Cerebellar cortex (tissue), 1 donor: ENCODE data around the gene CTIF.
A peak's percentile ranks its signal among the peaks of the same experiment; 100 is the strongest.

Experiments used
- DNase-seq: peaks from one replicate; pipeline ENCODE4 v3.0.0-alpha.2; 2015; ENCODE audit warnings: low spot score

CTIF gene

DNA sequence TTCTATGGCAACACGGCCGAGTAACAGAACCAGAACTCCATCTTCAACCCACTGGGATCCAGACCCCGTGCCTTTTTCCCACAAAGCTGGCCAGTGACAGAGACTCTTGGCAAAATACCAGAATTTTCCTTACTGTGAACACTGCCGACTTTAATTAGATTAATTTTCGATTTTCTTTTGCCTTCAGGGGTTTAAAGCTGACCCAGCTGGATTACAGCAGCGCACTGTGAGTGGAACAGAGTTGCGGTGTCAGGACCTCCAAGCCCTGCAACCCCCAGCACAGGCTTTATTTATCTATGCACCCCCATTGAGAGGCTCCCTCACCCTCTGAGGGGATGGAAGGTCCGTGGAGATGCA is 36.4 kb downstream of the CTIF start:
- DNase-seq, result no peak

DNA sequence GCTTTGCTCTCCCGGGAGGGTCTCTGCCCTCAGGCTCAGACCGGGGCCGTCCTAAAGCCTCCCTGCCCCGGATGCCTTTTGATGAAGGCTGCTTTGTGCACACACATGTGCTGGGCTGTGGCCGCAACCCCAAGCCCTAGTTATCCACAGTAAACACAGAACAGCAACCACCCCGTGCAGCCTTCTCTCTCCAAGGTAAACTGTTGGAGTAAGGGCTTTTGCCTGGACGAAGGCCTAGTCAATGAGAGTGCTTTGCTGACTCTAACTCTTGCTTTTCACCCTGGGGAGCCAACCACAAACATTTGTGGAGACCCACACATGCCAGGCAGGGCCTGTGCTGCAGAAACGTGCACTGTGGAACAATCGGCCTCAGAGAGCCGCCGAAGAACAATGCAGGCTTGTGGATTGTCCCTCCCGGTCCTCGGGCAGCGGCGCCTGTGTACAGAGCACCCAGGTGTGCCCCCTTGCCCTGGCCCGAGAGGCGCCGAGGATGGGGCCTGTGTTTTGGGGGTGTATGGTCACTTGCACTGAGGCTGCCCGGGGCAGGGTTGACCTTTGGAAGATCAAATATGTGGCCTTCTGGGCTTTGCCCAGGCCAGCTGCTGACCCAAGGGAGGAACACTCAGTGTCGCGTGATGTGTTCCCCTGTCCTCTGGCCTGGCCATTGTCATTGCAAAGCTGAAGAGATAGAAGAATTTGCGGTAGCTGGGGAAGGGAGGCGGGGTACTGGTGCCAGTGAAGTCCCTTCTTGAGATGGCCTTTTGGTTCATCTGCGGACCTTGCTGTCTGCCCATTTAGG is 37.0 kb downstream of the CTIF start:
- no peak for DNase-seq

DNA sequence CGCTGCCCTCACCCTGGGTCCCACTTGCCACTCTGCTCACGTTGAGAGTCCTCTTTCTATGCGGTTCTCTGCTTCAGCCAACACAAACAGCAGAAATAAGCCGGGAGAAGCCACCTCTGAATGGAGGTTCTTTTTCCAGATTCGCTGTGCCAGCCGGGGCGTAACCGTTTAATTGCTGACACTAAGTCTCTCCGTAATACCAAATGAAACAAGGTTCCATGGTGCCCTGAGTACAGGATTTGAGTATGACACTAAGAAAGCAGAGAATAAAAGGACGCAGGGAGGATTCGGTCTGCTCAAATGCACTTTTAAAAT is 37.6 kb downstream of the CTIF start:
- no peak for DNase-seq

DNA sequence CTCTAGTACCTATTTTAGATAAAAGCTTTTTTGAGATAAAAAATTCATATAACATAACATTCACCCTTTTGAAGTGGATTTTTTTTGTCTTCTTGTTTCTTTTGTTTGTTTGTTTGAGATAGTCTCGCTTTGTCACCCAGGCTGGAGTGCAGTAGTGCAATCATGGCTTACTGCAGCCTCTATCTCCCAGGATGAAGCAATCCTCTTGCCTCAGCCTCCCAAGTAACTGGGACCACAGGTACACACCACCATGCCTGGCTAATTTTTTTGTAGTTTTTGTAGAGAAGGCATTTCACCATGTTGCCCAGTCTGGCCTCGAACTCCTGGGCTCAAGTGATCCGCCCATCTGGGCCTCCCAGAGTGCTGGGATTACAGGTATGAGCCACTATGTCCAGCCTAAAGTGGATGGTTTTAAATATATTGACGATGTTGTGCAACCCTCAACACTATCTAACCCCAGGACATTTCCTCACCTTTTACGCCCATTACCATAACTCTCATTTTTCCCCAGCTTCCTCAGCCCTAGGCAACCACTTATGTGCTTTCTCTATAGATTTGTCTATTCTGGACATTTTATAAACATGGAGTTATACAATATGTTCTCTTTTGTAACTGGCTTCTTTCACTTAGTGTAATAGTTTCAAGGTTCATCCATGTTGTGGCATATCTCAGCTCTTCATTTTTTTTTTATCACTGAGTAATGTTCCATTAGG is 38.8 kb downstream of the CTIF start:
- DNase-seq, result no peak

DNA sequence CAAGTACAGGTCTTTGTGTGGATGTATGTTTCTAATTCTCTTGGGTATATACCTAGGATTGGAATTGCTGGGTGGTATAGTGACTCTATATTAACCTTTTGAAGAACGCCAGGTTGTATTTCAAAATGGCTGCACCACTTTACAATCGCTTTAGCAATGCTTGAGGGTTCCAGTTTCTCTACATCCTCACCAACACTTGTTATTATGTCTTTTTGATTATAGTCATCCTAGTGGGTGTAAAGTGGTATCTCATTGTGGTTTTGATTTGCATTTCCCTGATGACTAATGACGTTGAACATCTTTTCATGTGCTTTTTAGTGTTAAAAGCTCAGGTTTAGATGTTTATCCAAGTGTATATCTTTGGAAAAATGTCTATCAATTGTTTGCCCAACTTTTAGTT is 39.5 kb downstream of the CTIF start:
- DNase-seq, result no peak

DNA sequence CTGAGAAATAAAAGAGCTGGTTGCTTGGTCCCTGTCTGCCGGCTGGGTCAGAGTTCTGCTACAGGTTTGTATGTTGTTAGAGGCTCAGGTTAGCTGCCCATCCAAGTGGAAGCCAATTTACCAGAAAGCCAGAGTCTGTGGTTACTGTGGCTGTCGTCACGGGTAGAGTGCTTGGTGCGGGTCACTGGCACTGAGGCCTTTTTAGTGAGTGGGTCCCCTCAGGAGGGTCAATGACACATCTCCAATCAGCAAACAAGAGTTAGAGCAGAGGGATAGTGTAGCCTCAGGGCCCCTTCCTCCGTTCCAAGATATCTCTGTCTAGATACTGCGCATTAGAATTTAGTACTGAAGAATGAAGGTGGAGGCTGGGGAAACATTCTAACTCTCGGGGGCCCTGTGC is 41.2 kb downstream of the CTIF start:
- no peak for DNase-seq

DNA sequence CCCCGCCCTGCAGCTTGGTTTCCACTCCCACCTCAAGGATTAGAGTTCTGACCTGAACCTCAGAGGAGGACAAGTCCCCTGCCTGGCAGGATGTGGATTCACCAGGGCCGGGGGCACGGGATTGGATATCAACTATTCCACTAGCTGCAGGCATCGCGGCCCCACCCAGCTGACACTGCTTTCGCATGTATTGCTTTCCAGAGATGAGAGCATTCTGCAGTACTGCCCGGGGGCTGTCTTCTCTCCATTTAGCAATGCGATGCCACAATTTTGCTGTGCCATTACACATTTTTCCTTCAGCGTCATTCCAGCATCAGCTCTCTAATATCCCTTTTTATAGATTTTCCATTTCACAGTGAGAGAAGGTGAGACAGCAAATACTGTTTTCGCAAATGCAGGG is 42.0 kb downstream of the CTIF start:
- no peak for DNase-seq

DNA sequence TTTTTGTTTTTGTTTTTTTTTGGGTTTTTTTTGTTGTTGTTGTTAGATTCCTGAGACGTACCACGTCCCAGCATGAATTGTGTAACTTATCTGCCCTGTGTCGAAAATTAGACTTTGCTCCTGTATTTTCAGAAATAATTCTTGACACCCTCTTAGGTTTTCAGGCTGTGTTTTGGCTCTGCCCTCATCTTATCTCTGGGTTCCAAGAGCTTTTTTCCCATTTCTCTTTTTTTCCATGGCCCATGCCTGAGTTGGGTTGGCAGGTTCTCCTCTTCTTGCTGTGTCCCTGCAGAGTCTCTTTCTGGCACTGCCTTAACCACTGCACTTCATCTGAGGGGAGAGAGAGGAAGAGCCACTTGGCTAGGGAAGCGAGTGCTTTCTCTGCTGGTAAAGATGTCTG is 42.4 kb downstream of the CTIF start:
- peak; percentile 87 for DNase-seq

DNA sequence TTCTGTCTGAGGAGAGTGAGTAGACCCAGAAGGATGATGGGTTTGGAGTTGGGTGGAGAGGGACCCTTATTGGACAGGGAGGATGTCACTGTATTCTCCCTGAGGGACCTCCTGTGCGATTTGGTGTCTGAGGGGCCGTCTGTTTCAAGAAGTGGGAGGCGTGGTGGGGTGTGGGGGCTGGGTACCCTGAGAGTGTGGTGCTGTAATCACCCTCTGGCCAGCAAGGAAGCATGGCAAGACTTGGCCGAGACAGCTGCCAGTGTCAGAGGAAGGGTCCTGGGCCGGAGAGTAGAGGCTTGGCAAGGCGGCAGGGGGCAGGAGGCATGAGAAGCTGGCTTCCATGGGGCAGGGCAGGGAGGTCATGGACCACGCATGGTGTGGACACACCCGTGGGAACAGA is 43.1 kb downstream of the CTIF start:
- DNase-seq, result no peak

DNA sequence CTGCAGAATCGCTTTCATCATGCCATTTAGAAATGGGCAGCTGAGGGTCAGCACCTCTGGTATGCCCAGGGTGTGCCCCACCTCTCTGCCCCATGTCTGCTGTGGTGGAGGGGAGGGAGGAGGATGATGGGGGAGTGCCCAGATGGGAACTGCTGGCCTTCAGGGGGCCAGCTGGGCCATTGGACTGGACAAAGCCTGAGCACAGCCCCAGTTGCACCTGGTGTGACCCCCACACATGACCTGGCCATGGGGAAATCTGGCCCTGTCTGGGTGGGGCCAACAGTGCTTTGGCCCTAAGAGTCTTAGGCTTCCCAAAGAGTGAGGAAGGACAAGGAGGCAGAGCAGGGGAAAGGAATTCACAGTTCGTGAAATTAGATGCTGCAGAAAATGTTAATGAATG is 44.1 kb downstream of the CTIF start:
- no peak for DNase-seq

DNA sequence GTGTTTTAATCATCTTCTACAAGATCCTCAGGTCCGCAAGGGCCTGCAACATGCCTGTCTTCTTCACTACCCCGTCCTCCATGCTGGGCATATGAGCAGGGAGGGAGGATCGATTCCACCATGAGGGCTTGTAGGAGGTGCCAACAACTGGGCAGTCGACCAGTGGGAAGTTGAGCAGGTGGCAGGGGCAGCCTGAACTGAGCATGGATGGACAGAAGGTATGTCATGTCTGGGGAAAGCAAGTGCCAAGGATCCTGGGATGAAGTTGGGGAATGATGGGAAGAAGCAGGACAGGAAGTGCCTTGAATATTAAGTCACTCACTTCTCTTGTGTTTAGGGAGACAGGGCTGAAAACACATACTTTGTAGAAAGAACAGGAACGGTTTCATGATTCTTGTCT is 44.7 kb downstream of the CTIF start:
- DNase-seq, result peak; percentile 88

DNA sequence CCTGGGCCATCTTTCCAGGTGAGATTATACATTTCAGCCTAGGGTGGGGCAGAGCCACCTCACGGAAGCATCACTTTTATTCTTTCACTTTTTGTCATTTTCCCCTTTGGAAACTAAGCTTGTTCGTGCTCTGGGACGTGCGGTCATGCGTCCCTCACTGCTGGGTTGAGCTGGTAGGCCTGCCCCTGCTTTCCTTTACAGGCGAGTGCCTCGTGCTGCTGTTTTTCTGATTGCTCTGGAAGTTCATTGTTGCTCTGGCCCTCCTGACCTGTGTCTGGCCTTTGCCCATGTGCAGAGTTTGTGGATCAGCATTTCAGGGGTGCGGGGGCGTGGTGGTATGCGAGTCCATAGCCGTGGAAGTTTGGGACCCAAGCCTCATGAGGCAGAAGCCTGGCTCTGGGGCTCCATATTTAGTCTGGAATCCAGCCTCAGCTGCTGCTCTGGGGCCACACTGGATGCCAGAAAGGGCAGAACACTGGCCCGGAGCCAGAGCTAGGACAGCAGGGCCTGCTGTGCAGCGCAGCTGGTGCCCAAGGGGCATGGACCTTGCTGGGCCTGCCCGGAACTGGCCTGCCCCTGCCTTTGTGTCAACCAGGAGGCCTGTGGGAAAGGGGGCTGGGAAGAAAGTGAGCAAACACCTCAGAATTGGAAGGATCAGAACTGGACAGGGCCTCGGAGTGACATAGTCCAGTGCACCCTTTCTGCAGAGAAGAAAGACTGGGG is 51.1 kb downstream of the CTIF start:
- no peak for DNase-seq

DNA sequence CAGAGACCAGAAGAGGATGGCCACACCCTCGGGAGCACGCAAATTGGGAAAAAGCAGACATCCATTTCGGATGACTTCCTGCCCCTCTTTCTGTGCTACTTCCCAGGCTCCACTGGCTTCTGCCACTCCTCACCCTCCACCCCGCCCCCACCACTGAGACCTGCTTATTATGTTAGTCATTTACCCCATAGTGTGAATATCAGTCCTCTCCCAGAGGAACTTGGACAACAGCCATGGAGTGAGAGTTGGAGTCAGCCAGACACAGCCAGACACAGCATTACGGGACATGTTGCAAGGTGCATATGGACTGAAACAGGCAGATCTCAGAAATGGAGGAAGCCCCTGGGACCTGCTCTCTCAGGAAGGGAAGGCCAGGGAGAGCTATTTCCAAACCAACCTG is 51.8 kb downstream of the CTIF start:
- DNase-seq, result peak; percentile 51

DNA sequence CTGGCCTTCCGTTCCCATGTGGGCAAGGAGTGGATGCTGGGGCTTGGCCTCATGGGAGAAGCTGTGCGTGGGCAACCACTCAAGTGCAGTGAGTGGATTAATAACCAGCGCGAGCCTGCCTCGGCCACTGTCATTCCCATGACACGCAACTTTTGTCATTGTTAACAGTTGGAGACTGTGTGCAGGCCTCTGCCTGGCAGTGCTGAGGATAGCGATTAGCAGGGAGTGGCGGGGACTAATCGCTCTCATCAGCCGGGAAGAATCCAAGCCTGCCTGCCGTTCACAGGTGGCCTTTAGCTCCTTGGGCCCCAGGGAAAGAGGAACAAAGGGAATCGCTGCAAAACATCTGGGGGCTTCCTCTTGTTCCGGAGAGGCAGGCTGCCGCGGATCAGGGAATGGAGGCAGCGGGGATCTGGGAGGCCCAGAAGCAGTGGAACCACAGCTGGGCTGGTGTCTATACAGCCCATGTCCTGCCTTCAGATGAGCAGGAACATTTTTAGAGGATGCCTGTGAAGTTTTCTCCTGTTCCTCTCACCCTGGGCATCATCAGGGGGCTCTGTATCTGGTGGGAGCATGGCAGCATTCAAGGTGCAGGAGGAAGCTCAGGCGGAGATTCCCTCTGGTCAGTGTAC is 53.8 kb downstream of the CTIF start:
- DNase-seq, result no peak

DNA sequence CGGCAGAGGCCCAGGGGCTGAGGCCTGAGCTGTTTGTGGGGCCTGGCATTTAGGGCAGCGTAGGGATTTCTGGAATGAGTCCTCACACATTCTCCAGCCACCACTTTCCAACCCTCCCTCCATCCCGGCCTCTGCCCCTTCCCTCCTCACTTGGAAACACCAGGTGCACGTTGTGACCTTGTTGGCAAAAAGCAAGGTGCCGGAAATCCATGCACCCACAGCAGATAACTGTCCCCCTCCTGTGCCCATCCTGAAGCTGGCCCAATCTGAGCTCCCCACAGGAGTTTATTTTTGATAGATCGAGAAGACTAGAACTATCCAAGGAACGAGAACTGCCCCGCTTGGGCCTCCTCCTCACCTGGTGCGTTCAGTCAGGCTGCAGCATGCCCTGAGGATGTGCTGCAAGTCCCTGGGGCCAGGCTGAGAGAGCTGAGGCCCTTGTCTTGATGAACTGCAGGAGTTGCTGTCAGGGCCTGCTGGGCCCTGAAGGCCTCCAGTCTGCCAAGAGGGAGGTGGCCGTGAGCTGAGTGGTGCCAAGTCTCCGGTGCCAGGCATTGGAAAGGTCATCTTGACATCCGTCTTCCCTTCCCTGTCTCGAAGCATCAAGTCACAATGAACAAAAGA is 55.8 kb downstream of the CTIF start:
- peak; percentile 54 for DNase-seq

DNA sequence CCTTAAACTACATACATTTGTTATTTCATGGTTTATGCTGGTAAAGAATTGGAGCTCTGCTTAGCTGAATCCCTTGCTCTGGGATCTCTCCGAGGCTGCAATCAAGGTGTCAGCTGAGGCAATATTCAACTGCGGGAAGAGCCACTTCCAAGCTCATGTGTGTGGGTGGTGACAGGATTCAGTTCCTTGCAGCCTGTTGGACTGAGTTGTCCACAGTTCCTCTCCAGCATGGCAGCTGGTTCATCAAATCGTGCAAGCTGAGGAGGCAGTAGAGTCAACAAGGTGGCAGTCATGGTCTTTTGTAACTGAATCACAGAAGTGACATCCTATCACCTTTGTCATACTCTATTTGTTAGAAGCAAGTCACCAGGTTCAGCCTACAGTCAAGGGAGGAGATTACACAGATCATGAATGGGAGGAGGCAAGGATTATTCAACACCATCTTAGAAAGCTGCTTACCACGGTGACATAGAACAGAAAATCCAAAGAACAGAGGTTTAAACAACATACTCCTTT is 56.9 kb downstream of the CTIF start:
- DNase-seq, result no peak

DNA sequence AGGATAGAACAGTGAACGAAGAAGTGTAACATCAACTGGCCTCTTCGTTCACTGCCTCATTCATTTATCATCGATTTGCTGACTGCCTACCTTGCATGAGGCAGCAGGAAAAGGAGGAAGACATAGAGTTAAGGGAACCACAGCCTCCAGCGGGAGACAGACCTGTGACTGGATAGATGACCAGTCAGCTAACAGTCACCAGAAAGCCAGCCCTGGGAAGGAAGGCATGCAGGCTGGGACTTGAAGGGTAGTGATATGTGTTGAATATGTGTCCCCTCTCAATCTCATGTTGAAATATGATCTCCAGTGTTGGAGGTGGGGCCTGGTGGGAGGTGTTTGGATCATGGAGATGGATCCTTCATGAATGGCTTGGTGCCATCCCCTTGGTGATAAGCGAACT is 58.3 kb downstream of the CTIF start:
- no peak for DNase-seq

DNA sequence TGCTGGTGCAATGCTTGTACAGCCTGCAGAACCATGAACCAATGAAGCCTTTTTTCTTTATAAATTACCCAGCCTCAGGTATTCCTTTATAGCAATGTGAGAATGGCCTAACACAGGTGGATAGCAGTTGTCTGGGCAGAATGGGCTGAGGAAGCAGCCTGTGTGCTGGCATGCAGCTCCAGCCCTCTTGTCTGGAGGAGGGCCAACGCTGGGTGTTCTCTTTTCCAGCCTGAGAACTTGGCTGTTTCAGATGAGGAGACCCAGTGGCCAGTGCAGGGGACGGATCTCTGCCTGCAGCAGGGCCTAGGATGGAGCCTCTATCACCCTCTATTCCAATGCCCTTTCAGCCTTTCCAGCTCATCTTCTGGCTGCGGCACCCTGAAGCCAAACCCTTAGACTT is 58.8 kb downstream of the CTIF start:
- peak; percentile 85 for DNase-seq

DNA sequence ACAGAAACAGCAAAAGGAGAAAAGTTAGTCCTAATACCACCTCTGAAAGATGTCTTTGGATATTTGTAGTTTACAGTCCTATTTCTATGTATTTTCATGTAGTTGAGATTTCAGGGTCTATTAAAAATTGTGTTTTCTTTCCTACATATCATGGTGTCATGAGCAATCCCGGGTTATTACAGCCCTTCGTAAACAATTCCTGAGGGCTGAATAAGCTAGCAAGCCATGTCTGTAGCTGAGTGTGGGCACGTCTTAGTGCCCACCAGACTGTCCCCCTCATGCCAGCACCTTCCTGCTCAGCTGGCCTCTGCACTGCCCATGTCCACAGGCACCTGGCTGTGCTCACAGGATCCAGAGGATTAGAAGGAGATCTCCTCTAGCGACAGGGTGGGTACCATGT is 60.6 kb downstream of the CTIF start:
- no peak for DNase-seq

DNA sequence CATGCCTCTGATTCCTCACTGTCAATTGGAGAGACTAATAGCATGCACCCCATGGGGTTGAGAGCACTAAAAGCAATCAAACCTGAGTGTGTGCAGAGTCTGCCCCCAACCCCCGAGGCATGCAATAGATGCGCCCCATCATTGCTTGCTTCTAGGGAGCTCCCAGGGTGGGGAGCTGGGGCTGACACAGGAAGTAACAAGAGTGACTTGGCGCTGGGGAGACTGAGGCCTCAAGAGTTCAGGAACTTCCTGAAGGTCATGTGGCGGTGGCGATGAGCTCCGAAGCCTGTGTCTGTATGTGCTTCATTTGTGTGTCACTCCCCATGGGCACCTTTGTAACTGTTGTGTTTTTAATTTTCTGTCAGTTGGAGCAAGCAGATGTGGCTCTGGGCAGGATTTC is 61.2 kb downstream of the CTIF start:
- DNase-seq, result no peak

DNA sequence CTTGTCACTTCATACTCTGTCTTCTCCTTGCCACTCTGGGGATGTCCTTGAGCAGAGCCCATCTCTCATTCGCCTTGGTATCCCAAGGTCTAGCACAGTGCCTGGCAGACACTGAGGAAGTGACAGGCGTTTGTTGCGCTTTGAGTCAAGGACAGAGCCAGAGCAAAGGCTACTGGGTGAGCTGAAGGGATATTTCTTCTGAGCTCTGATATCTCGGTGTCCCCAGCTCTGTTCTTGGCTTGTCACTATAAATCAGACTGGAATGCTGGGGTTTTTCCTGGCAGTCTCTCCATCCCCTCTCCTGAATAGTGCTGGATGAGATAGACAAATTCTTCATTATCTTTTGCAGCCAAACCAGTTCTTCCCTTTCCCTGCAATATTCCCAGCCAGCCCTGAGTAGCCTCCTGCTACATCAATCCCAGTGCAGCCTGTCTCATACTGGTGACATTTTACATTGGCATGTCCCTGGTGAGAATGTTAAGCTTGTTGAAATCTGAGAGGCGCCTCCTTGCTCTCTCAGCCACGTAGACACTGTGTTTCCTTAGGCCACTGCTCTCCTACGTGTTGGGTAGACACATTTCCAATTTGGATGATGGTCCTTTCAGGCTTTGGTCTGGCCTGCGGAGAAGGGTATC is 61.7 kb downstream of the CTIF start:
- DNase-seq, result no peak

DNA sequence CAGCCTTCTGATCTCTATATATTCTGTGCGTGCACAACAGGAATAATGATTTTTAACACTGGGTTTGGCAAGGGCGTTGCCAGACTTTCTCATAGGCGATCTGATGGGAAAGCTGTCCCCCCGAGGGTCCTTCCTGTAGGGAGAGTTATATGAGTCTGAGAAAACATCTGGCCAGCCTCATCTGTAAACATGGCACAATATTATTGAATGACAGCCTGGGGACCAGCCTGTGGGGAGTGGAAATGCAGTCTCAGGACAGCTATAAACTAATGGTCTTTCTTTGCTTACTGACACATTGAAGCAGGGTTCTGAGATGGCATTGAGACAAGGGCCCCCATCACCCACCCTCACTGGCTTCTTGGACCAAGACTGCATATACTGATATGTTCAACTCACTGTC is 62.5 kb downstream of the CTIF start:
- no peak for DNase-seq
